Activated CD4-positive, alpha-beta T cell treated with anti-CD3 and anti-CD28 coated beads, Interleukin-2, amount 50 U/mL, for 48 hours (primary cell): Measurements from ENCODE around the gene PLCG1.

Experiments used
- DNase-seq, 2 experiments: peaks; one replicate each; pipeline ENCODE4 v3.0.0-alpha.2; 2020

Gene PLCG1

DNA sequence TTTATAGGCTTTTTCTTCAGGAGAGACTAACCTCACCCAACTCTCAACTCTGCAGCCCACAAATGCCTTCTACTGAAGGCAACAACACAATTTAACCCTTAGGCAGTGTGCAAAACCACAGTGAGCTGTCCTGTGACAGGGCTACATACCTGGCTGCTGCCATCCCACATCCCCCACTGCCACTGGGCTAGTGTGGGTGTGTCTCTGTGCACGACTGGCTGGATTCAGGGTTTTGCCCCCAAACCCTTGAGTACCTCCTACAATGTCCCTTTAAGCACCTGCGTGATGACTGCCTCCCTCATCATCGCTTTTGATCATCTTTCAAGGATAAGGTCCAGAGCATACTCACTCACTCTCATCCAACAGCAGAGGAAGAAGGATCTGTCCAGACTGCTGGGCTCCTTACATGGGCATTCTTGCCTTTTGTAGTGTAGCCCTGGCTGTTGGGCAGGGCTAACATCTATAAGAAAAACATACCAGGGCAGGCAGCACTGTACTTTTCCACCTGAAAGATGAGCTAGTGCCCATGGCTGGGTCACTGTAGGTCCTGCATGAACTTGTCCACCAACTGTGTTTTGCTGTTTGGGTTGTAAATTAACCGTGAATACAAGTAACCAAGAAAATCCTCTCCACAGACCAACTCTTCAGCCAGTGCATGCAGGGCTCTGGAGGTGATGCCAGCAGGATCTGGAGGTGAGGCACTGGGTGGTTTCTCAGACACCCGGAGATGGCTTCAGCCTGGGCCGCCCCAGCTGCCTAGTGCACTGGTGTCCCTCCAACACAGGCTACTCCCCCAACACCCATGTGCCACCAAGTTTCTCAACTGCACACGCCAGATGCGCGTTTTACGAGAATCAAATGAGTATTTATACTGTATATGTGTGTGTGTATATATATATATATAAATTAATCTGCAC, 45.2 kb downstream of the PLCG1 start:
- DNase-seq, result no peak

DNA sequence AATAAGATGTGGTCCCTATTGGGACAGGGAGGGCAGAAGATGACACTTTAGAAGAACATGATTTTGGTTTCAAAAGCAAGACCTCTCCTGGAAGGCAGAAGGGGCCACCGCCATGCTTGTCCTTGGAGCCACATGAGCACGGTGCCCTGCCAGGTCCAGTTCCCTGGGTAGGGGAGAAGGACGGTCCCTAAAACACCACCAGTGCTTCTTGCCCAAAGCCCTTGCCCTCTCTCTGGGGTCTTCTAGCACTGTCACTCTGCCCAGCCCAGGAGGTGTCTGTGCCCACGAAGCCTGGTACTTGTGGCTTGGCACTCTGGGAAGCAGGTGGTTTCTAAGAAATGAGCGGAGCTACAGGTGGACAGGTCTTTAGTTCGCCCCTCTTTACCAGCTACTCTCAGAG, 46.0 kb downstream of the PLCG1 start:
- no peak for DNase-seq

DNA sequence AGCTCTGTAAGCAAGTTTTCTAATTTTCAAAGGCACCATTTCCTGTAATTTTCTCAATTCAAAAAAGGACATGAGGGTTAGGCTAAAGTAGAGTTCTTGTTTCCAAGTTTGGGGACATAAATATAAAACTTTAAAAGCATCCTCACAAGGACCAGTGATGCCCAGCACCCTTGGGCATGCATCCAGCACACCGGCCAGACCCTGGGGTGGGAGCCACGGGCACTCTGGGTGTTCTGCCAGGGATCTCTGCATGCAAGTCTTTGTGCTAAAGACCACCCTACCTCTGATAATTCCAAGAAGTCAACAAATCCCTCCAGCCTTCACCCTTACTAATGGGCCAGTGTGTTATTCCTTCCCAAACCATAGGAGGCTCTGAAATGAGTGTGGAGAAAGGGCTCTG, 46.5 kb downstream of the PLCG1 start:
- DNase-seq, result no peak

DNA sequence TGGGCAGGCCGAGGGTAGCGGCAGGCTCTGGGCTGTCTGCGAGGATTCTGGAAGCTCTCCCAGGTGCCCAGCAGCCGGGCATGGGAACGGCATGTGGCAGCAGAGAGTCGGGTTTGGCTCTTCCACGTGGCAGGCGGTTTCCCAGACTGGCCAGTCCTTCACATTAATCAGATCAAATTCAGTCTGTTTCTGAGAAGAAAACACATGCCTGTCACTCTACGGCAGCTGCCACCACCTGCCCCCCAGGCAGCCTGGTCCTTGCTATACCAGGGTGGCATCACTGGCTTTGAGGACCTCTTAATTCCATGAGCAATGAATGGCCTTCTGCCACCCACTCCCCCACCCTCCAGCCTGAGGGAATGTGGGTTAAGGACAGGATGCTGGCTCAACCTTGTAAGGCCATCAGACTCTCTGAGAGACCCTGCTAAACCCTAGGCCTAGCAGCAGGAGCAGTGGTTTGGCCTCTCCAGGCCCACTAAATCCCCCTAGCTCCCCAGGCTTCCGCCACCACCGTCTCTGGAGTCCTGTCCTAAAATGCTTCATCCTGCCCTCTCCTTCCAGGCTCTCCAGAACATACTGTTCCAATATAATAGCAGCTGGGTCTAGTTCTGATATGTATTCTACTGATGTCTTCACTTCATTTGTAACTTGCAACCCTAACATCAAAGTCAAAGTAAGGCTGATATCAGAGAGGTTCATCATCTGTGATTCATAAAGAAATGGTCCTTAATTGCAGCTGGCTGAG, 47.8 kb downstream of the PLCG1 start:
- no peak for DNase-seq

DNA sequence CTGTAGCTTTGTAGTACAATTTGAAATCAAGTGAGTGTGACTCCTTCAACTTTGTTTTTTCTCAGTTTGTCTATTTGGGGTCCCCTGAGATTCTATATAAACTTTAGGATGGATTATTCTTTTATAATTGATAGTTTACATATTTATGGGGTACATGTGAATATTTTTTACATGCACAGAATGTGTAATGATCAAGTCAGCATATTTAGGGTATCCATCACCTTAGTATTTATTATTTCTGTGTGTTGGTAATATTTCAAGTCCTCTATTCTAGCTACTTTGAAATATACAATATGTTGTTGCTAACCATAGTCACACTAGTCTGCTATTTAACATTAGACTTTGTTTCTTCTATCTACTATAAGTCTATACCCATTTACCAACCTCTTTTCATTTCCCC, 50.3 kb downstream of the PLCG1 start:
- DNase-seq, result no peak

DNA sequence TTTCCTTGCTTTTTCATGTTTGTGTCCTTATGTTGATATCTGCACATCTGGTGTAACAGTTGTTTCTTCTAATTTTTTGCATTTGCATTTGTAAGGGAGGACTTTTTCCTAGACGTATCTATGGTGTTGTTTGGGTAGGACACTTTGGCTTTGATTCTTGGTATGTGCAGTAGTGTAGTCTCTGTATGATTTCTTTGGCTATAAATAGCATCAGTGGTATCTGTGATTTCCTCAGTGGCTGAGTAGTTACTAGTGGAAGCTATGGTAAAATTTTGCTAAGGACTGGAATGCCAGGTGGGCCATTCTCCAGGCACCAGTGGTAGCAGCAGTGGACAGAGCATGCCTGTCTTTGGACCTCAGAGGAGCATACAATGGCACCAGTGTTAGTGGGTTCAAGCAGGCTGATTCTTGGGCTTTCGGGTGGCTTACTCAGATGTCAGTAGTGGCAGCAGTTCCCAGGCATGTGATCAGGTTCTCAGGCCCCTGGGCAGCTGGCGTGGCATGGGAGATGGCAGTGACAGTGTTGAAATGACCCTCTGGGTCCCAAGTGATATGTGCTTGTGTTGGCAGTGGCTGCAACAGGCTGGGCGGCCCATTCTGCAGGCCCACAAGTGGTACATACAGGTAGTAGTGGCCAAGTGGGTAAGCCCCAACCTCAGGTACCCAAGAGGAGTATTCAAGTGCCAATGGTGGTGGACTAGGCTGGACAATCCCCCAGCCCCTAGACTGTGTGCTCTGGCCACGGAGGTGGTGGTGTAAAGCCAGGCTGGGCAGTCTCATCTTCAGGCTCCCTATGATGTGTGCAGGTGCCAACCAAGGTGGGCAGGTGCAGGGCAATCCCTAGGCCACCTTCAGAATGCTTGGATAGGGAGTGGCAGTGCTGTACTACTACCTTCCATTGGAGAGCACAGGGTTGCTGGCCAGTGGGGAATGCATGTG, 54.5 kb downstream of the PLCG1 start:
- no peak for DNase-seq

DNA sequence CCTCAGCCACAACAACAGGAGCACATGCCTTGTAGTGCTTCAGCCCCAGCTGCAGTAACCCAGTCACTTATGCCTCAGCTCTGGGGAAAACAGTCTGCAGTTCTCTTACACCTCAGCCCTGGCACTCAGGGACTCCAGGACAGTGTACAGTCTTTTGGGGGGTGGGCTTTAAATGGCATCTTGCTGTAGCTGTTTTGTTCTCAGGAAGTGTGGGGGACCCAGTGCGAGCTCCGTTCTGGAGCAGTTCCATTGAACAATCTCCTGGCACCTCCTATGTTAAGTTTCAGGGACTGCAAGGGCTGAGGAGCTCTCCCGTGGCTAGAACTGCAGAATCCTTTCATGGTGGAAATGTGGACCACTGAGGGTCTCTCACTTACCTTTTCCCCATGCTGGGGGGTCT, 55.2 kb downstream of the PLCG1 start:
- DNase-seq, result no peak

DNA sequence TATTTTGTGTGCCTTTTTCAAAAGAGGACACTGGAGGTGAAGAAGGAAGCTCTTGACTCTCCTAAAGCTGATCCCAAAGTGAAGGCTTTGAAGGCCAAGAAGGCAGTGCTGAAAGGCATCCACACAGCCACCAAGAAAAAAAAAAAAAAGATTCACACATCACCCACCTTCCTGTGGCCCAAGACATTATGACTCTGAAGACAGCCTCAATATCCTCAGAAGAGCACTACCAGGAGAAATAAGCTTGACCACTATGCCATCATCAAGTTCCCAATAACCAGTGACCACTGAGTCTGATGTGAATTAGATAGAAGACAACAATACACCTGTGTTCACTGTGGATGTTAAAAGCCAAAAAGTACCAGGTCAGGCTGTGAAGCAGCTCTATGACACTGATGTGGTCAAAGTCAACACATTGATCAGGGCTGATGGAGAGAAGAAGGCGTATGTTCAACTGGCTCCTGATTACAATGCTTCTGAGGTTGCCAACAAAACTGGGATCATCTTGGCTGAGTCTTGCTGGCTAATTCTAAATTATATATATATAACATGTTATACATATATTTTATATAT, 59.4 kb downstream of the PLCG1 start:
- DNase-seq, result no peak

DNA sequence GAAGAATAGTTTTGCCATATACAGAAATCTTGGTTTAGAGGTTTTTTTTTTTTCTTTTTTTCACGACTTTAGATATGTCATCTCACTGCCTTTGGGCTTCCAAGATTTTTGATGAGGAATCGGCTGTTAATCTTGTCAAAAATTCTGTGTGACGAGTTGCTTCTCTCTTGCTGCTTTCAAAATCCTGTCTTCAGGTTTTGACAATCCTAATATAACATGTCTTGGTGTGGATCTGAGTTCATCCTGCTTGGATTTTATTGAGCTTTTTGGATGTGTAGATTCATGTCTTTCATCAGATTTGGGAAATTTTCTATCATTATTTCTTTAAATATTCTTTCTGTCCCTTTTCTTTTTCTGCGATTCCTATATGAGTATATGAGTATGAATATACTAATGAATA, 61.1 kb downstream of the PLCG1 start:
- no peak for DNase-seq

DNA sequence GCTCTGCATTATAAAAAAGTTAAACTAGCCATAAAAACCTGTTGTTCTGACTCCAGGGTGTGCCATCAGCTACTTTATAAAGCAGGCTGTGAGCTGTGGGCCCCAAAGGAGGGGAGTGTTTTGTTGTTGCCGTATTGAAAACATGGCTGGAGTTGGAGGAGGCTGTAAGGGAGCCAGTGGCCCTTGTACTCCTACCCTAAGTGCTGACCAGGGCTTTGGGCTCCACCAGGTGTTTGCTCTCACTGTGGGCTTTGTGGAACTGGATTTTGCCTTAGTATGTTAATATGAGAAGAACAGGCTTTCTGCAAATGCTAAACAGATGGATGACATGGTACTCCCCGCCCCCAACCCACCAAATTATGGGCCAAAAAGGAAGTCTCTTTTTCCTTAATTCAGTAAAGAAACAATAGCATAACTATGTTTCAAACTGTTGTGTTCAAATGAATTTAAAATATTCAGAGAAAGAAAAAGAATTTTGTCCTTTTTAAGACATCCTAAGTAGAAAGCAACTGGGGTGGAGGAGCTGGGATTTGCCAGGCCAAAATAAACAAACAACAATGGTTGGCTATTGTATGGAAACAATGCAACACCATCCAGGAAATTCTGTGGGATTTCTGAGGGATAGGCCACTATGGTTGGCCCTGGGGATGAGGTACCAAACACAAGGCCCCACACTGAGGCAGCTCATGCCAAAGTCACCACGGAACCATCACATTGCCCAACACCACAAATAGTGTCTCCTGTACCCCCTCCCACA, 63.3 kb downstream of the PLCG1 start:
- DNase-seq, result no peak

DNA sequence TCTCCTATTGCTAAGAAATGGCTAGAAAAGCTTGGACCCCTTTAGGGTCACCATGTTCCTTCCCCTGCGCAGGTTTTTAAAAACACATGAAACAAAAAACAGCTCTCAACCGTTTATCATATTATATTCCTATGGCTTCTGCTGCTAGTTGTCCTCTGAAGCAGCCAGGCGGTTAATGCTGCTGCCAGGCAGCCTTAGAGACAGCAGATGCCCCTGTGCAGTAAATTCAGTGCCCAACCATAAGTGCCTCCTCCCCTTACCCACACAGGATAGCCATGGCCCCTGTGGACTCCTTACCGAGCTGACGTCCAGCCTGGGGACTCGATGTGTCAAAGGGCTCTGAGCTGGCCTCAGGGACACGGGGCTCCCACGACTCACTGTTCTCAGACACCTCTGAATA, 64.4 kb downstream of the PLCG1 start:
- DNase-seq, result no peak

DNA sequence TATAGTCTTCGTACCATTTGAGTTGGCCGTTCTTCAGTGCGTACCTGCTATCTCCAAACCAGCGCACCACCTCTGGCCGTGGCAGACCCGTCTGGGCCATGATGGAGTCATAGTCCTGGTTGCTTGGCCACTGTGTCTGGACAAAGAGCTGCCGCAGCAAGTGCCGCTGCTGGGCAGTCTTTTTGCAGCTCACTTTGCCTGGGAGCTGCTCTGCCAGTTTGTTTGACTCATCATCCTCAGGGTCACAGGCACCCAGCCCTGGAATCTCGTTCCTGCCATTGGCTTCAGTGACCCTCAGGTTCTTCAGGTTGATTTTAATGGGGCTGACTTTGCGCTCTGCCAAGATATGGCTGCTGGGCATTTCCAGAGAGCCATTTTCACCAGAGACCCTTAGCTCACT, 65.1 kb downstream of the PLCG1 start:
- DNase-seq, result no peak

DNA sequence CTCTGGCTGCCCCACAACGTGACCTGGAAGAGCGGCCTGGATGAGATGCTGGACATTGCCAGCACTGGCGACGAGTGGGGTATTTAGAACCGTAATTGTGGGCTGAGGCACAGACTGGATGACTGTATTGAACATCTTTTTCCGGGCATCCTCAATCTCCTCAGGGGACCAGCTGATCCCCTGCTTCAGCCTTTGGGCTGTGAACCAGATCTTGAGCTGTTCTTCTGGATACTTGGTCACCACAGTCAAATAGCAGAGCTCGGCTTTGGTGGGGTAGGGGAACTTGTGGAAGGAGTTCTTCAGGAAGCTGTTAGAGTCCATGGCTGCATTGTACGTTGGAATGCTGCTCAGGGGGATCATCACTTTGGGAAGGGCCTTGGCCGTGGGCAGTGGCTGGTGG, 66.3 kb downstream of the PLCG1 start:
- DNase-seq, result no peak

DNA sequence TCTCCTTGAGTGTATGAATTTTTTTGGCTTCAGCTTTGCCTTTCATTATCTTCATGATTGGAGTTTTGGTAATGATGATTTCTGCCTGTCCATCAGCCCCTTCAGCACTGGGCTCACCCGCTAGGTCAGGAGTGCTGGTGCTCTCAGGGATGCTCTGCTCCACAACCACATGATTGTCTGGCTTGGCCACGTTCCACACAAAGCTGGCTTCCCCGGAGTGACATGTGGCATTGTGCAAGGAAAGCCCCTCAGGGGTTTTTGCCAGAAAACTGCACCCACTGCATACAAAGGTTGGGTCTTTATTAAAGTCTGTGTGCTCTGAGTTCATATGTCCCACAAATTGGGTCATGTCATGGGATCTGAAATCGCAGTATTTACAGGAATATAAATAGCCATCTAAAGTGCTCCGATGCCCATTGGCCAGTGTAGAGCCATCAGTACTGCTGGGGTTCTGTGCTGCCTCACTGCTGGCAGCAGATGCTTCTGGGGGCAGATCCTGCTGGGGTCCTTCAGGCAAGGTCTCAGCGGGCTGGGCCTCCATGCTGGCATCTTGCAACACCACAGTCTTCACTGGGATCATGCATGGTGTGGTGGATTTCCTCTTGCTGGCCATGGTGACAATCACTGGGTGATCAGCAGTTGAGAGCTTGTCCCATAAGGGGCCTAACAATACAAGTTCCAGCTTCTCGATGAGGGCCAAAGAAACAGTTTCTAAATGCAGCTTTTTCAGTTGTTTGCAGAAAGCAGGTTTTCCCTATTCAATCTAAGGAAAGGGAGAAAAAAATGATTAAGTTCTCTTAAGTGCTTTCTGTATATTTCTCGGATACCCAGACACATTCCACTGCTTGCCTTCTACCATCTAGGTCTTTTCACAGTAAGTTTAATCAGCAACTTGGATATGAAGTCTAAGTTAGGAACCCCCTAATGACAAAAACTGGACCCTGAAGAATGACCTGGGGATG, 67.2 kb downstream of the PLCG1 start:
- no peak for DNase-seq

DNA sequence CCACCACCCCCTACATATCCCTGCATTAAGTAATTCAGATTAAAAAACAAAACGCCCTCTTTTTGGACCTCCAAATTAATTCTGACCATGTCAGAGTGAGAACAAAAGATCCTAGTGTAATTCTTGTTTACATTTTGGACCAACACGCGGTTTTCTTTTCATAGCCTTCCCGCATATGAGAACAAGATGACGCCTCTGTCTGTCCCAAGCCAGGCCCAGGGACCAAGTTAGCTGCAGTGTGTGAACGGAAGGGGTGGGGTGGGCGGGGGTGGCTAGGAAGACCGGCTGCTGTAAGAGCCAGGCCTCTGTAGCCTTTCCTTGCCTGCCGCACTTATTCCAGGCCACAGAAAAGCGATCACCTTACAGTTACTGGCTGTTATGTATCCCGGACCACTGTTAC, 68.0 kb downstream of the PLCG1 start:
- DNase-seq, result no peak

DNA sequence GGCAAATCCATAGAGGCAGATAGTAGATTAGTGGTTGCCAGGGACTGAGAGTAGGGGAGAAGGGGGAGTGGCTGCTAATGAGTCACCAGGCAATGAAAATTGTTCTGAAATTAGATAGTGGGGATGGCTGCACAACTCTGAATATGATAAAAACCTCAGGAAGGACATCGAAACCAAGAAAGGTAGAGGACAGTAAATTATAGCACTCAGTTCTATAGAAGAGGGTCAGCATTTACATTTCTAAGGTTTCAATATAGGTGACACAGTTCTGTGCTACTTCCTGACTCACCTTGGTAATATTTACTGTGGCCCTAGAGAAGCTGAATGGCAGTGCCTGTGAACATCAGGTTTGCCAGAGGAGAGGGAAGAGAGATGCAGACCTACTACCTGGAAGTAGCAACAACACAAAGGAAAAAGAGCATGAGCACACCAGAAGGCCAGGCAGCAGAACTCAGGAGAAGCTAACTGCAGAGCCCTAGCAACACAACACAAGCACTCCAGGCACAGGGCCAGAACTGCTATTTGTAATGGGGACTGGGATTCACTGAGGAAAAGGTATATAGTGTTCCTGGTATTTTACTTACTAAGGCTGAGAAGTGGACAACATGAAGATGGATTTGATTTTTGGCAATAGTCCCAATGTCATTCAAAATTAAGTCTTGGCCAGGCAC, 75.9 kb downstream of the PLCG1 start:
- DNase-seq, result no peak

DNA sequence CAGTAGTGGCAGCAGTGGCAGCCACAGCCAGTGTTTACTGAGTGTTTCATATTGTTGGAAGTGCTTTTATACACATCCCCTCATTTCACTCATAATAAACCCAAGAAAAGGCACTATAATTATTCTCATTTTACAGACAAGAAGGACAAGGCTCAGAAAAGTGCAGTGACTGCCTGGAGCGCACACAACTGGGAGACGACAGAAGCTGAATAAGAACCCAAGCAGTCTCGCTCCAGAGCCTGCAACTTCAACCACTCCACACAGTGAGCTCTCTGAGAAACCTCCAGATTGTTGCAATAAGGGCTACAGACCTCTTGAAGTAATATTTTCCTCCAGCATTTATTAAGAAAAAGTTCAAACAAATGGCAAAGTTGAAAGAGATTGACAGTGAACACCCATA, 76.9 kb downstream of the PLCG1 start:
- no peak for DNase-seq

DNA sequence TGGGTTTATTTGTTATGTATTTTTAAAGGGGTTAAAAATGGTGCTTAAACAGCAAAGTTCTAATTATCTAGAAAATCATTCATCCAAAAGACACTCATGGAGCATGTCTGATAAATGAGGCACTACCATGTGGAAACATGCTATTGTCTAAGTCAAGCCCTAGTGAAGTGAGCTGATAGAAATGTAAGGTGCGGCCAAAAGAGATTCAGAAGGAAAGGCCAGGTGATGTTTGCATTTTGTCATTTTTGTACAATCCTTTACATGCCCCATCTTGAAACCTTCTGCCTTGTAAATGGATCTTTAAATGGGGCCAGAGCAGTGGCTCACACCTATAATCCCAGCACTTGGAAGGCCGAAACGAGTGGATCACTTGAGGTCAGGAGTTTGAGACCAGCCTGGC, 77.3 kb downstream of the PLCG1 start:
- DNase-seq, result no peak

DNA sequence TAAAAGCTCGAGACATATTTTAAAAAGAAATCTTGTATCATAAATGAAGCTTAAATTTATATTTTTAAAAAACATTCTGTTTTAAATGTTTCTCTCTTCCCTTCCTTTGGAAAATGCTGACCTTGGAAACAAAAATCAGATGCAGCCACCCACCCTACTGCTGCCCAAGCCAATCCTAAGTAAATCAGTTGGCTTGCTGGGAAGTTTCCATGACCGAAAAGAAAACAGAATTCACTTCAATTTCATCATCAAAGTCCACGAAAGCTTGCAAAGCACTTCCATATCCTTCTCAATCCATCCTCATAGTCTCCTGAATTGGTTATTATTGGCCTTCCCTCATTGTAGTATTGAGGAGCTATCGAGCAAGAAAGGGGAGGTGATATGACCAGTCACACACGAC, 80.1 kb downstream of the PLCG1 start:
- no peak for DNase-seq

DNA sequence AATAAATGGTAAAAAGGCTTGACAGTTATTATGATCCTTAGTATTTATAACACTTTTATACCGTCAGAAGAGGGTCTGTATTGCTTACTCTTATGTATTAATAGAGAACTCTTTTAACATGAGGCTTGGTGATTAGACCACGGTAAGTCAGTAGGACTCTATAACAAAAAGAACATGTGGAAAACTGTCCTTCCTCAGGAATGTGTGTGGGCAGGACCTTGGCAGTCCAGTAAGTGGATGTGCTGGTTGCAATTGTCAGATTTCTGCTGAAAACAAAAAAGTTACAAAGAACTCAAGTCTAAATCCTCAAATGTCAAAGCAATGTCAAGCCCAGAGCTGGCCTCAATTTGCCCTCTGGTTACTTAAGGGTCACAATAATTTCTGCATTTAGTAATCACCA, 81.1 kb downstream of the PLCG1 start:
- DNase-seq, result no peak
